Measurements from ENCODE around the gene SYK.
"Not testable (repeated sequence)": the region's sequence is repeated elsewhere in the genome, so short reads cannot be mapped to it uniquely, and the experiment has no call there.

Gene SYK

DNA sequence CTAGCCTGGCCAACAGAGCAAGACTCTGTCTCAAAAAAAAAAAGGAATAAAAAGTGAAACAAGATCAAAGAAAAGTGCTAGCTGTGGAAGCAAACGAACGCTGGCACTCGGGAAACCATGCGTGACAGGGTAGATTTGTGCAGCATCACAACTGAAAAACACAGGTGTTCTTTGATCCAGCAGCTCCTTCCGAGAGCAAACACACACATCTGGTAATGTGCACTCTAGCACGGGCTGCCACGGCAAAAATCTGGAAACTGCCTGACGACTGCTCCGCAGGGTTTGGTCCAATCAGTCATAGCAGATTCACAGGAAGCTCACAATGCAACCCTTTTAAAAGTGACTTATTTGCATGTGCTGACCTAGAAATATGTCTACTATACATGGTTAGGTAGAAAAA lies 80.0 kb downstream of the SYK start:
- Histone ChIP-seq H3K4me3 (ENCODE audit: low read depth, low read length) (no peak overlapping the region), H3K4me1 (peaks cover 17% of the 10 kb centered on the region), H3K9ac (no peak overlapping the region), H2AFZ (no peak overlapping the region), H3K27ac (no peak overlapping the region), H3K4me2 (ENCODE audit: low read length) (no peak overlapping the region), H3K79me2 (no peaks in the 10 kb centered on the region), H3K9me3 (ENCODE audit: control insufficient read depth, low read length) (no peaks in the 10 kb centered on the region), H3K27me3 (ENCODE audit: control insufficient read depth, insufficient read depth, low read length) (no peaks in the 10 kb centered on the region), H3K36me3 (ENCODE audit: control insufficient read depth, insufficient read depth, low read length) (no peaks in the 10 kb centered on the region)
- TF ChIP-seq, protein P1, sequence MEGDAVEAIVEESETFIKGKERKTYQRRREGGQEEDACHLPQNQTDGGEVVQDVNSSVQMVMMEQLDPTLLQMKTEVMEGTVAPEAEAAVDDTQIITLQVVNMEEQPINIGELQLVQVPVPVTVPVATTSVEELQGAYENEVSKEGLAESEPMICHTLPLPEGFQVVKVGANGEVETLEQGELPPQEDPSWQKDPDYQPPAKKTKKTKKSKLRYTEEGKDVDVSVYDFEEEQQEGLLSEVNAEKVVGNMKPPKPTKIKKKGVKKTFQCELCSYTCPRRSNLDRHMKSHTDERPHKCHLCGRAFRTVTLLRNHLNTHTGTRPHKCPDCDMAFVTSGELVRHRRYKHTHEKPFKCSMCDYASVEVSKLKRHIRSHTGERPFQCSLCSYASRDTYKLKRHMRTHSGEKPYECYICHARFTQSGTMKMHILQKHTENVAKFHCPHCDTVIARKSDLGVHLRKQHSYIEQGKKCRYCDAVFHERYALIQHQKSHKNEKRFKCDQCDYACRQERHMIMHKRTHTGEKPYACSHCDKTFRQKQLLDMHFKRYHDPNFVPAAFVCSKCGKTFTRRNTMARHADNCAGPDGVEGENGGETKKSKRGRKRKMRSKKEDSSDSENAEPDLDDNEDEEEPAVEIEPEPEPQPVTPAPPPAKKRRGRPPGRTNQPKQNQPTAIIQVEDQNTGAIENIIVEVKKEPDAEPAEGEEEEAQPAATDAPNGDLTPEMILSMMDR (IDR thresholded peaks at IDR 0.05): no peak

DNA sequence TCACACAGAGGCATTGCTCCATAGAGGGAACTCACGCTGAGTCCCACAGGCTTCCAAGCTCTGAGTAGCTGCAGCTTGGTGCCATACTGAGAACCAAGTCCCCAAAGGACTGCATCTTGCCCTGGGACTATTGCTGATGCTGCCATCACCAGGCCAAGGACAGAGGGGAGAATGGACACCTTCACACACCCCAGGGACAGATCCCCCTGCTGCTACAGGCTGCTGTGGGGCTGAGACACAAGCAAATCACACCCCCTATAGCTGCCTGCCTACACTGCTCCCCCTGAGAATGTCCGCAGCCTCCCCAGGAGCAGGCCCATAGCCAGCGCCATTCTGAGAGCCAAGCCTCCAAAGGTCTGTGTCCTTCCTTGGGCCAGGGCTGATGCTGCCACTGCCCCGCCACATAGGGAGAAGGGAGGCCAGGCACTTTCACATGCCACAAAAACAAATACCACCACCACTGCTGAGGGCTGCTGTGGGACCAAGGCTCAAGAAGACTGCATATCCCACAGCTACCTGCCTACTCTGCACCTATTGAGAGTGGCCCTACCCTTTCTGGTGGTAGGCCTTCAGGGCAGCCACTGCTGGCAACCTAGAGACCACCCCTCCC lies 81.5 kb downstream of the SYK start:
- TF ChIP-seq, protein P1 (IDR thresholded peaks at IDR 0.05): no peak
- no peak overlapping the region for H3K4me3 ChIP-seq (ENCODE audit: low read depth, low read length)
- H3K27ac ChIP-seq: no peak overlapping the region
- H3K4me1 ChIP-seq: peaks cover 12% of the 10 kb centered on the region
- no peak overlapping the region for H2AFZ ChIP-seq
- H3K36me3 ChIP-seq (ENCODE audit: control insufficient read depth, insufficient read depth, low read length): no peaks in the 10 kb centered on the region
- no peak overlapping the region for H3K4me2 ChIP-seq (ENCODE audit: low read length)
- H3K79me2 ChIP-seq: no peaks in the 10 kb centered on the region
- H3K9ac ChIP-seq: no peak overlapping the region
- no peaks in the 10 kb centered on the region for H3K9me3 ChIP-seq (ENCODE audit: control insufficient read depth, low read length)
- no peaks in the 10 kb centered on the region for H3K27me3 ChIP-seq (ENCODE audit: control insufficient read depth, insufficient read depth, low read length)

DNA sequence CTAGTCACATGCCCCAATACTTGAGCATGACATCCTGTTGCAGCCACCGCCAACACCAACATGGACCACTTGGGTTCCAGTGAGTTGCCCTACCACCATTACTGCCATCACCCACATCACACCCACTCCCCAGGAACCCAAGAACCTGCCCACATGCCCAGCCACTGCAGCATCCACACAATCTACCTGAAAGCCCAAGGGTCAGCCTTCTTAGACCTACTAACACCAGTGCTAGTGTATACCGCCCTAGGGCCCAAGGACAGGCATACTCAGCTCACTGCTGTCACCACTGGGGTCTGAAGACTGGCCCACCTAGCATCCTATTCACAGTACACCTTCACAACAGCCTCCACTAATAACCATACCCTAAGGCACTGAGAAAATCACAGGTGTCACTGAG lies 82.0 kb downstream of the SYK start:
- no peak overlapping the region for H2AFZ ChIP-seq
- TF ChIP-seq, protein P1 (IDR thresholded peaks at IDR 0.05): no peak
- no peak overlapping the region for H3K27ac ChIP-seq
- H3K9ac ChIP-seq: no peak overlapping the region
- no peaks in the 10 kb centered on the region for H3K79me2 ChIP-seq
- no peaks in the 10 kb centered on the region for H3K27me3 ChIP-seq (ENCODE audit: control insufficient read depth, insufficient read depth, low read length)
- H3K4me2 ChIP-seq (ENCODE audit: low read length): no peak overlapping the region
- no peaks in the 10 kb centered on the region for H3K36me3 ChIP-seq (ENCODE audit: control insufficient read depth, insufficient read depth, low read length)
- no peak overlapping the region for H3K4me3 ChIP-seq (ENCODE audit: low read depth, low read length)
- peaks cover 12% of the 10 kb centered on the region for H3K4me1 ChIP-seq
- no peaks in the 10 kb centered on the region for H3K9me3 ChIP-seq (ENCODE audit: control insufficient read depth, low read length)

DNA sequence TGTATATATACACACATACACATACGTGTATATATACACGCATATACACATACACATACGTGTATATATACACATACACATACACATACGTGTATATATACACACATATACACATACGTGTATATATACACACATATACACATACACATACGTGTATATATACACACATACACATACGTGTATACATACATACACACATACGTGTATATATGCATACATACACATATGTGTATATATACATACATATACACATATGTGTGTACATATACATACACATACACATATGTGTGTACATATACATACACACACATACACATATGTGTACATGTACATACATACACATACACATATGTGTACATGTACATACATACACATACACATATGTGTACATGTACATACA lies 82.6 kb downstream of the SYK start:
- Histone ChIP-seq H3K4me1 (peaks cover 9% of the 10 kb centered on the region), H3K36me3 (ENCODE audit: control insufficient read depth, insufficient read depth, low read length) (no peaks in the 10 kb centered on the region), H3K4me2 (ENCODE audit: low read length) (no peak overlapping the region), H3K27me3 (ENCODE audit: control insufficient read depth, insufficient read depth, low read length) (no peaks in the 10 kb centered on the region), H3K79me2 (no peaks in the 10 kb centered on the region), H3K9ac (no peak overlapping the region), H3K9me3 (ENCODE audit: control insufficient read depth, low read length) (no peaks in the 10 kb centered on the region), H2AFZ (no peak overlapping the region), H3K27ac (no peak overlapping the region), H3K4me3 (ENCODE audit: low read depth, low read length) (no peak overlapping the region)
- TF ChIP-seq, protein P1 (IDR thresholded peaks at IDR 0.05): no peak

DNA sequence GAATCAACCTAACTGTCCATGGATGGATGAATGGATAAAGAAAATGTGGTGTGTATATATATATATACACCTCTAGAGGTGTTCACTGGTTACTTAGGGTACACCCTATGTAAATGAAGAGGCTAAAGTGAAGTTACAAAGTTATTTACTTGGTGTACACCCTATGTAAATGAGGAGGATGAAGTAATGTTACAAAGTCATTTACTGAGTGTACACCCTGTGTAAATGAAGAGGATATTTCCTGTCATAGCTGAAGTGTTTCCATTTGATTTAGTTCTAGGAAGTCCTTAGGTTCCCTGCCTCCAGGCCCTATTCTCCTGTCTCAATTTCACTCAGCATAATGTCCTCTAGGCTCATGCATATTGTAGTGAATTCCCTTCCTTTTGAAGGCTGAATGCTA lies 85.2 kb downstream of the SYK start:
- H3K79me2 ChIP-seq; H3K36me3 ChIP-seq (ENCODE audit: control insufficient read depth, insufficient read depth, low read length); H3K27ac ChIP-seq; H2AFZ ChIP-seq; H3K4me2 ChIP-seq (ENCODE audit: low read length); H3K9me3 ChIP-seq (ENCODE audit: control insufficient read depth, low read length); H3K4me3 ChIP-seq (ENCODE audit: low read depth, low read length); H3K27me3 ChIP-seq (ENCODE audit: control insufficient read depth, insufficient read depth, low read length); H3K9ac ChIP-seq; H3K4me1 ChIP-seq: not testable (repeated sequence)

Measured in parathyroid adenoma (tissue), 2 donors.